Activated CD4-positive, CD25-positive, alpha-beta regulatory T cell treated with anti-CD3 and anti-CD28 coated beads, Interleukin-2, amount 50 U/mL, for 16 hours (primary cell): ENCODE data around the gene GCN1.

Experiments
- DNase-seq: peaks from one replicate; pipeline ENCODE4 v3.0.0-alpha.2; 2020; ENCODE audit warnings: low read depth, low spot score

The GCN1 gene

DNA sequence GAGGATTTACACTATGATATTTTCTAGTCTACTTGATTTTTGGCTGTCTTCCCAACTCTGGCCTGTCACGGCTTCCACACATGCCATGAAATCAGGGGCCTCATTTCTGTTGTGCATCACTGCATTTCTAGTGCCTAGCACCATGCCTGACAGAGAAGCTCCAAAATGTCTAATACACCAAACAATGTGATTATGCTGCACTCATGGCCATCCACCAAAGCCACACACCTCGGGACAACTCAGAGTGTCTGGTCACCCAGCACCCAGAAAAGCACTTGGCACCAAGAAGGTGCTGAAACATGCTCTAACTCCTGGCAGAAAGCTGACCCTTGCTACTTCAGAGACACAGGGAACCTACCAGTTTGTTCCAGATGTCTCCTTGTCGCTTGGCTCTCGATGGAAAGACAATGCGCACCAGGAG, 11.3 kb downstream of the GCN1 start:
- no peak for DNase-seq

DNA sequence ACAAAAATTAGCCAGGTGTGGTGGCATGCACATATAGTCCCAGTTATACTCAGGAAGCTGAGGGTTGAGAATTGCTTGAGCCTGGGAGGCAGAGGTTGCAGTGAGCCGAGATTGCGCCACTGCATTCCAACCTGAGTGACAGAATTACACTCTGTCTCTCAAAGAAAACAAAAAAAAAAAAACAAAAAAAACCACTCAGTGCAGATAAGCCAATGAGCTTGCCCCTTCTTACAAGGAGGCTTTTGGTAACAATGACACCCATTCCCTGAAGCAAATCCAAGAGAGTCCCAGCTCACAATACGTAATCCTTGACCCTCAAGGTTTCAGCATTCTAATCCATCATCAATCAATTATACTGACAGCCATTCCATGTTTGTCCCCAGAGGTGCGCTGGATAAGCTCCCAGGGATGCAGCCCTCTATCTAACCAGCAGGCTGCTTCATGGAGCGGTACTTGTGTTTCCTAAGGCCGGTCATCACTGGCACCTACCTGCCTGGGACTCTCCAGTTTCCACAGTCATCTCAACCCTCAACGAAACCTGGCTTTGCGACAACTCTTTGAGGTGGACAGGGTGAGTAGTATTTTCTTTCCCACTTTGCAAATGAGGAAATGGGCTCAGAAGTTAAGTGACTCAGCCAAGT, 12.4 kb downstream of the GCN1 start:
- DNase-seq, result no peak

DNA sequence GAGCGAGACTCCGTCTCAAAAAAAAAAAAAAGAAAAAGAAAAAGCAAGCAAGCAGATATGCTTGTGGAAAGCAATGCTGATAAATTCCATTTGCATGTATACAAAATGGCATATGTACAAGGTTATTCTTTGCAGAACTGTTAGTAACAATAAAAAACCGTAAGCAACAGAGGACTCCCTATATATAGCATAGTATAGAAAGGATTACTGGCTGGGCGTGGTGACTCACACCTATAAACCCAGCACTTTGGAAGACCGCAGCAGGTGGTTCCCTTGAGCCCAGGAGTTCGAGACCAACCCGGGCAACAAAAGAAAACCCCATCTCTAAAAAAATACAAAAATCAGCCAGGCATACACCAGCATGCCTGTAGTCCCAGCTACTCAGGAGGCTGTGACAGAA, 13.5 kb downstream of the GCN1 start:
- DNase-seq, result no peak

DNA sequence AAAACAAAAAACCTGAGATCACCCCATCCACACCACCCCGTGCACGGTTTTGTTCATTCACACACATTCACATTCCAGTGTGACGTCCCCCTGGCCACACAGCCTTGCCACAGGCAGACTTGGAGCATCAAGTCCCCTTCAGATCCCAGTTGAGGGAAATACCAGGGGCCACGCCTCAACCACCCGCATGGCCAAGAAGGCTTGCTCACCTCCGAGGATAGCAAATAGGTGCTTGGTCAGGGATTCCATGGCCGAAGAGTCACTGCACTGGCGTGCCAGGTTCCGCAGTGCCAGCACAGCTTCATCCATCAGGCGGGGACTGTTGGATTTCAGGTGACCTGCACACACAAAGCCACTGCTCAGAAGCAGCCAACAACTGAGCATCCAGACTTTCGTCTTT, 19.0 kb downstream of the GCN1 start:
- no peak for DNase-seq

DNA sequence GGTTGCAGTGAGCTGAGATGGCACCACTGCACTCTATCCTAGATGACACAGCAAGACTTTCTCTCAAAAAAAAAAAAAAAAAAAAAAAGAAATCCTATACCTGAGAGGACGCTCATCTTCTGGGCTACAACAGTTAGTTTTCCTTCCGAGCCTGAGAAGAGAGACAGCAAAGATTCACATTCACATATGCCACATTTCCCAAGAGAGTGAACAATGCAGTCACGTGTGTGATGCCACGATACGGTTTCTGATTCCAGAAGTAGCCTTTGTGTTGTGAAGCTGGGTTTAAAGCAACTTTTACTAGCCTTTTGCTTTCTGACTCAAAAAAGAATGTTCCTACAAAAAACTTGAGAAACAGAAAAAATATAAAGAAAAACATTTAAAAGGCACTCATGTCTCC, 19.5 kb downstream of the GCN1 start:
- no peak for DNase-seq

DNA sequence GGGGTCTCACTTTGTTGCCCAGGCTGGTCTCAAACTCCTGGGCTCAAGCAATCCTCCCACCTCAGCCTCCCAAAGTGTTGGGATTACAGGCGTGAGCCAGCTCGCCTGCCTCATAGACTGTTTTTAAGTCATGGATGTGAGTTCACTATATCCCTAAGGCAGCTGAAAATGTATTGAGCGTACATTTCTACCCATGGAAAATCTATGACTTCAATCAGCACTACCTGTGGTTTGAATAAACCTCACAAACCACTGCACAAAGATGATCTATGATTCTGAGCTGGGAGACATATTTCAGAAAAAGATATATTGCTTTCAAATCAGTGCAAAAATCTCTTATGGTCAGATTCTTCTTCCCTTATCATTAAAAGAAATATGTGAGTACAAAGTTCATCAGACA, 22.5 kb downstream of the GCN1 start:
- DNase-seq, result no peak

DNA sequence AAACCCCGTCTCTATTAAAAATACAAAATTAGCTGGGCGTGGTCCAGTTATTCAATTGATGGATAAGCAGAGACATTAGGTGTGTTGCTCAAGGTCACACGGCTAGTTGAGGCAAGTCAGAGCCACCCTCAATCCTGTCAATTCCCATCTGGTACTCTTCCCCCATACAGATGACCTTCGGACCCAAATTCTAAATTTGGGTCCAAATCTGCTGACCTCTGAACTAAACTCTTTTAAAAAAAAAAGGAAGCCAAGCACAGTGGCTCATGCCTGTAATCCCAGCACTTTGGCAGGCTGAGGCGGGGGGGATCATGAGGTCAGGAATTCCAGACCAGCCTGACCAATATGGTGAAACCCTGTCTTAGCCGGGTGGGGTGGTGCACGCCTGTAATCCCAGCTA, 23.9 kb downstream of the GCN1 start:
- DNase-seq, result no peak

DNA sequence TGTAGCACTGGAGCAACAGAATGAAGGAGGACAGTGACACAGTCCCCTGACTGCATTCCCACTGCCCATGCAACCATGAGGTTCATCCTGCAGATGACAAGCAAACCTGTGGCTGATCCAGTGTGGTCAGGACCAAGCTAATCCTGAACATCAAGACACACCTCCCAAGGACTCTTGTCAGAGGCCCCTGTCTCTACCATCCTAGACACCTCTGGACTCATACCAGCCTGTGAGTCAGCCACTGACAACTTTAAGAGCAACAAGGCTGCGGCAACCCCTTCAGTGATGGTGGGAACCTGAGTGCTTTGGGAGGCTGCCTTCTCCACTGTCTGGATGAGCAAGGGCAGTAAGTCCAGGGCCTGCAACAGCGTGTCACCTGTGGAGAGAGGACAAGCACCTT, 24.6 kb downstream of the GCN1 start:
- no peak for DNase-seq

DNA sequence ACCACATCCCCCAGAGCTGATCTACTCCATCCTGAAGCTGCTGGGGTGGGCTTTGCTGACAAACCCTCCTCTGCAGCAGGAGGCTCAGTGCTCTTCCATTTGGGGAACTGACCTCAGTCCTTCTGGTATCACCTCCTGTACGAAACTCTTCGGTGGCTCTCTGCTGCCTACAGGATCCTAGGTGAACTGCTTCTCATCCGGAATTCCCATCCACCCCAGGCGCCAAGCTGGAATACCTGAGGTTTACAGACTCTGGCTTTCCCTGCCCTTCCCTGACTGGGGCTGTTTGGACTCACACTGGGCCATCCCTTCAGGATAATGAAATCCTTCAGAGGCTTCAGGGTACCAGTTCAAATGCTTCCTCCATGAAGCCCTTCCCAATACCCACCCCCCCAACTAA, 26.2 kb downstream of the GCN1 start:
- DNase-seq, result no peak

DNA sequence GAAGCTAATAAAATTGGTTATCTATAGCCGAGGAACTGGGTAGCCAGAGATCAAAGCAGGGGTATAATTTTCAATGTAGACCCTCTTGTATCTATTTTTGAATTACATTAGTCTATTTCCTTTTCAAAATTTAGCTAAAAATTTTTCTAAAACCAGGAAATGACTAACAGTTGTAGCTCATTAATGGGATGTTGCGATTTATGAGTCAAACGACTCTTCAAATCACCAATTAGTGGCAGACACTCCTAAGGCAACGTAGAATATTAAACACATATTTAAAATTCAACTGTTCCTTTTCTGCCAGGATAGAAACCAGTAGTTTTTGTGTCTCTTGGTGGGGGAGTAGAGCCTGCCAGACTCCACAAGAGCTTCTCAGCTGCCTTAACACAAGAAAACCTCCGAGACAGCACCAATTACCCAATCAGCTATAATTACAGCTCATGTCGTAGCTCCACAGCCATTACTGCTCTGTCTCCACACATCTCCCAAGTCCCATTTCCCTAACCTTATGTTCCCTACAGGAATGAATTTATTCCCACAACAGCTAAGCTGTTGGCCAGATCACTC, 26.9 kb downstream of the GCN1 start:
- DNase-seq, result no peak

DNA sequence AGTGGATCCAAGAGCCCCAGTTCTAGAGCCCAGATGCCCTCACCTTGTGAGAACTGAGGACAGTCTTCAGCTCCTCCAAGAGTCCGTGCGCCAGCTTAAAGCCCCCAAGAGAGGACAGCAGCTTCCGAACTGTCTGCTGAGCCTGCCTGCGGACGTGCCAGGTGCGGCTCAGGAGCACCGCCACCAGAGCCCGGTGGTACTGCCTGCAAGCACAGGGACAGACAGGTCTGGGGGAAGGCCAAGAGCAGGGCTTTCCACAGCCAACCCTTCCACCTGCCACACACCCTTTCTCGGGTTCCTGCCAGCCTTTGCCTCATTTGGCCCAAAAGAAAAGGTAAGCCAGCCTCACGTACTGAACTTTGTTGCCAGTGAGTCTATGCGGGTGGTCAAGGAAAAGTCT, 30.2 kb downstream of the GCN1 start:
- DNase-seq, result no peak

DNA sequence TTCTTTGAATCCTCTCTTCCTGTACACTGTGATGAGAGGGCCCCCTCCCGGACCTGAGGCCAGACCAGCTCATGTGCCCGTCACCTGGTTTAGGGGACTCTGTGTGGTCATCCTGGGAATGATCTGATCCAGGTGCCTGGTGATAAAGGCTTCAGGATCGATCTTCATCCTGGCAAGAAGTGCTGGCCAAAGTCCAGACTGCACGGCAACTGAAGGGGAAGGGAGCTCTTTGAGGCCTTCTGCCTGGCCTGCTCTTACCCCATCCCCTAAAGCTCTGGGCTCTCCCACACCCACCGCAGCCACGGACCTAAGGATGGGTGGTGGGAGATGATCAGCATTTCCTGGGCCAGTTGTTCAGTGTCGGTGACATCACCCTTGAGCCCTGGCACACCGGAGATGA, 31.8 kb downstream of the GCN1 start:
- no peak for DNase-seq

DNA sequence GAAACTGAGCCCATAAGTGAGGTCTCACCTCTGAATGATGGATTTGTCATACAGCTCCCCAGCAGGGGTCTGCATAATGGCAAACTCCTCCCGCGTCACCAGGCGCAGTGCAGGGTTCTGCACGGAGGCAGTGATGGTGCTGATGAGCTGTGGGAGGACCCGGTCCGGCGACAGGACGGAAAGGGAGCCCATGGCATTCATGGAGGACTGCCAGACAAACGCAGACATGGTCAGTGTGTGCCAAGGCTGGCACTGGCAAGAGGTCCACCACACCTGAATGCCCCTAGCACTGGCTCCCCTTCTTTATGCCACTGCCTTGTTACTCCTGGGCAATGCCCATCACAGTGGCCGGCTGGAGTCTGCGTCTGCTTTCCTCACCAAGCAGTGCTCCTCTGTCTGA, 32.7 kb downstream of the GCN1 start:
- DNase-seq, result no peak

DNA sequence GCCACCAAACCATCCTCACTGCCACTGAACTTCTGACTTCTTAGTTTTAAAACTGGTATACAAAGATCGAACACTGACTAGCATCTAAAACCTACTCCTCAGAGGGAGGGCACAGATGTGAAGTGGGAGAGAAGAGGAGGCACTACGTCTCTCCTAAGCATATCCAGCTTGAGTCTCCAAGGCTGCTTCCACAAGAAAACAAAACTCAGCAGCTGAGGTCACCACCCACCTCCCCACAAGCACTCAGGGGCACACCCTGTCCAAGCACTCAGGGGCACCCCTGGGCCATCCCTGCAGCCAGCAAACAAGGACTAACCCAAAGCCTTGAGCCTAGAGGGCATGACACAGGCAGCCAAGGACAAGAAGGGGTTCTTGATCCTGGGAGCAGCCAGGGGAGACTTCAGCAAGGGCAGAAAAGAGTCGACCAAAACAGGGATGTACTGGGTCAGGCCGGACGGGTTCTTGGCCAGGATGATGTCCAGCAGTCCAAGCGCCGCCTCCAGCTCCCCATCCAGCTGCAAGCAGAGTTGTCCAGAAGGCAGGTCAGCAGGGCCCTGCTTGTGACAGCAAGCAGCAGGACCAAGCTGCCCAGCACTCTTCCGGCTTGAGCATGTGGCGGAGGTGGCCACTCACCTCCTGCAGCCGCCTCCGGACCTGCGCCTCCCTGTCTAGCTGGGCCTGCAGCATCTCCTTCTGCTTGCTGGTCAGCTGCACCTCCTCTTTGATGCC, 34.8 kb downstream of the GCN1 start:
- no peak for DNase-seq

DNA sequence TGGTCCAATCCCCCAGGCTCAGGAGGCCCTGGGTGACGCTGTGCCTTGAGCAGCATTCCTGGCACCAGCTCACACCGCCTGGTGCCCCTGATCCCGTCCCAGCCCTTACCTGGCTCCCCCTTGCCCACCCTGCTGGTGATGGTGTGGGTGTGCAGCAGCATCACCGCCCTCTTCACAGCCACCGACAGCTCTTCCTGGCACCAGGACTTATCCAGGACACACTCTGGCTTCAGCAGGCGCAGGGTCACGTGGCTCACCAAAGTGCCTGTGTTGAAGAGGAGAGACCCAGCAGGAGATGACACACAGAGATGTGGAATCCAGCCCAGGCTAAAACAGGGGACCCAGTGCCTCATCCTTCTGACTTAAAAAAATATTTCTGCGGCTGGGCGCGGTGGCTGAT, 36.2 kb downstream of the GCN1 start:
- no peak for DNase-seq

DNA sequence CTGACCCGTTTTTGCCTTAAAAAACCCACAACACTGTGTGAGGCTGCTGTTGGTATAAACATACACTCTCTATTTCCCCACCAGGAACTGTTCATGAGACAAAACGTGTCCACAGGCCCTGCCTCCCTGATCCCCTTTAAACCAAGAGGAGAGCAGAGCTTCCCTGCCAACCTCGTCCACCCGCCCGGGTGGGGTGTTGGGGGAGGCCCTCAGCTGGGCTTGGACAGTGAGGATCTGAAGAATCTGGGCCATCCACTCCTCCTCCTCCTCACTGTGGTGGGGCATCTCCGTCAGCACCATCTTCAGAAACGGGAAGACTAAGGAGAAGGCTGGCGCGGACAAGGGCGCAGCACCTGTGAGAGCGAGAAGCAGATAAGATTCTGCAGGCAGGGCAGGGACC, 36.8 kb downstream of the GCN1 start:
- no peak for DNase-seq

DNA sequence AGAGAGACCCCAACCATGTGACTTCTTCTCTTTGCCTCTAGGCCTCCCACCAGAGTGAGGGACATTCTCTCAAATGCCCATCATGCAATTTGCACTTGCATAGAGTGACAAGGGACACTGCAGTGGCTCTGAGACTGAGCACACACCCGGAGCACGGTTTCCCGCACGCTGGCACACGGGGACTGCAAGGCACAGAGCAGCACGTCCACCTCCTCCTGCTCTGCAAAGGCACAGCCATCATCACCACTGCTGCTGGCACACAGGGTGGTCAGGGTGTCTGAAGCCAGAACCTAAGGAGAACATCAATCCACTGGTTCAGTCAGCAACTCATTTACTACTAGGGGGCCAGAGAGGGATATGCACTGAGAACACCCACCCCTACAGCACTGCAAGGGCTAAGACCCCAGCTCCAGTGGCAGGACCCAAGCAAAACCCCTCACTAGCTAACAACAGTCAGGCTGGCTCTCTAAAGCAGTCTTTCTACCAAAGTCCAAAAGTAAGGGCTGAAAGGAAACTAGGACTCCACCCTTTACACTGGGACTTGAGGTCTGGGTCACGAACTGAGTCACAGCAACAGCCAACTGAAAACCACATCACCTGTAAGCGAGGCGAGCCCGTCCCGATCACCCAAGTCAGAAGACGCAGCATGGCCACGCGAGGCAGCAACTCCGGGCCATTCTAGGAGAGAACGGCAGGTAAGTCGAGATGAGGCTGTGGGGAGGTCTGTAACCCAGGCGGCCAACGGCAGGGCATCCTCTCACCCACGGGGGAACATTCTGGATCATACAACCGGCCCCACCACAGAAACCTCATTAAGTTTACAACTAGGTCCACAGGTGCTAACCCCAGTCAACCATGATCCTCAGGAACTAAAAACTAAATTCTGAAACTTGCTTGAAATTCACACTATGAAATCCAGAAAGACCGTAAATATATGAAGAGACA, 37.9 kb downstream of the GCN1 start:
- DNase-seq, result no peak

DNA sequence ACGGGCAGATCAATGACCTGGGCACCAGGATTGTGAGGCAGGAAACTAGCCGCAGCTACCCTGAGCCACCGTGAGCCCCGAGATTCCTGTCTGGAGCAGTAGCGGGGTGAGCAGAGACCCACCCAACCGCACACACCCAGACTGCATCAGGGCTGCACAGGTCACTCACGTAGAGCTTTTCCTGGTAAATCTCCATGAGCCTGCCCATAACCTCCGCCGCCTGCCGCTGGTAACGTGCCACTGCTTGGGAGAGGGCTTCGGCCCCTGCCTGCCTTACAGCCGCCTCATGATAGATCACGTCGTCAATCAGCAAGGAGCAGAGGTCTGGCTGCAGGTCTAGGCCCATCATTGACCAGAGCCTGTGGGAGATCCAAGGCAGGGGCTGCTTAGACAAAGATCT, 39.4 kb downstream of the GCN1 start:
- DNase-seq, result no peak

DNA sequence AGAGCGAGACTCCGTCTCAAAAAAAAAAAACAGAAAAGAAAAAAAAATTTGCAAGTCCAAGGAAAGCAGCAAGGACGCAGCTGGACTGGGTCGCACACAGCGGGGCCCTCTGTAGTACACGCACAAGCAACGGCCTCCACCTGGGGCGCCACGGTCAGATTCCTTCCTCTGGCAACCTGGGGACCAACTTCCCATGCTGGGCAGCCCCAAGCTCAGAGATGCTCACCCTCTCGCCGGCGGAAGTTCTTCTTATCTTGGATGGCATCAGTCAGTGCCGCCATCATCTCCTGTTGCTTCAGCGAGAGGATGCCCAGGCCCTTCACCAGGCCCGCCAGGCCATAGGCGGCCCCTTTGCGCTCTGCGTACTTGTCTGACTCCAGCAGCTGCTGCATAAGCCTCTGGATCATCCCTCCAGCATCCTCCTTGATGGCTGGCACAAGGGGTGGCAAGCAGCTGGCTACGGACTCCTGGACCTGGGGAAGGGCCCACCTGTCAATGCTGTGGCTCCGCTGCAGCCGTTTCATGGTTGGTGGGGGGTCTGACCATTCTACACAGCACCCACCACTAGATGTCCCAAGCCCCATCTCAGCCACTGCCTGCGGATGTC, 43.5 kb downstream of the GCN1 start:
- DNase-seq, result no peak

DNA sequence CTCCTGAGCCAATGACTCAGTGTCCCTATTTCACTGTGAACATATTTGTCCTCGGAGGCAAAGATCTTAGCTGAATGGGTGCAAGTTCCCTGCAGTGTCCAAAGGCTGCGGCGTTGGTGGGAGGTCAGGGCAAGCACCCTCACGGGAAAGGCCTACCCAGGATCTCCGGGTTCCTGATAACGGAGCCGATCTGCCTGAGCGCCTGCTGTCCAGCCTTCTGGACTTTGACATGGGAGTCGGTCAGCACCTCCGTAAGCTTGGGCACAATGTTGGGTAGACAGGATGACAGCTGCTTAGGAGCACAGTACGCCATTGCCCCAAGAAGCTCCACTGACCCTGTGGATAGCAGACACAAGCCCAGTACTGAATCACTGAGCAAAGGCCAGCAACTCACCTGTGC, 46.5 kb downstream of the GCN1 start:
- no peak for DNase-seq

DNA sequence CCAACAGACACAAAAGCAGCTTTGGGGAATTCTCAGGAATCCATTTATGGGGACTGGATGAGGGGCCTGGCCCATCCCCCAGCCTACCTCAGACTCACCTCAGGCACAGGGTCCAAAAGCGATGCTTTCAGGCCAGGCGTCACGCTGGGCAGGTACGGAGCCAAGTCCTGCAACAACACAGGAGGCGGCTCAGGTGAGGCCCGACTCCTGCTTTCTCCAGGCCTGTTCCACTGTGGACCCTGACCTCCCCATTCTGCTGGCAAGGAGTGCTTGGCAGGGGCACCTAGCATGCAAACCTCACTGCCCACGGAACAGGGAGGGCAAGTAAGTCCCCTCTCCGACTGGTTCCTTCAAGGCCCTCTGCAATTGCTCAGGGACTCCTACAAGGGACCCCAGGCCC, 49.4 kb downstream of the GCN1 start:
- DNase-seq, result no peak

DNA sequence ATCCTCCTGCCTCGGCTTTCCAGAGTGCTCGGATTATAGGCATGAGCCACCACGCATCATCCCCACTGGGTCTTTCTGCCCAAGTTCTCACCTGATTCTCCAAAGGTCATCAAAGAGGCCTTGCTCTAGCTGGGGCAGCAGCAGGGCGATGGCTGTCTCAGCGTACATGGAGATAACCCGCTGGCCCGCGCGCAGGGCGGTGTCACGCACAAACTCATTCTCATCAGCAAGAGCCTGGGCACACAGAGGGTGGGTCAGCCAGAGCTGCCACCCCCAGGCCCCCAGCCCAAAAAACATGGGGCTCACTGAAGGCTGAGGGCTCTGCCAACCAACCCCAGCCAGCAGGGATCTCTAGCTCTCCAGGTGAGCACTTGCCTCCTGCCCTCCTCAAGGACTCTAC, 50.3 kb downstream of the GCN1 start:
- DNase-seq, result no peak
